Activated CD4-positive, CD25-positive, alpha-beta regulatory T cell treated with anti-CD3 and anti-CD28 coated beads, Interleukin-2, amount 50 U/mL, for 72 hours (primary cell): ENCODE measurements around the gene CCSAP.

ENCODE experiments used
- DNase-seq: peaks from one replicate; pipeline ENCODE4 v3.0.0; 2021

Gene CCSAP

GRCh38 chr1:229284887-229285286, 58.0 kb downstream of the CCSAP start:
- DNase-seq, result no peak

DNA sequence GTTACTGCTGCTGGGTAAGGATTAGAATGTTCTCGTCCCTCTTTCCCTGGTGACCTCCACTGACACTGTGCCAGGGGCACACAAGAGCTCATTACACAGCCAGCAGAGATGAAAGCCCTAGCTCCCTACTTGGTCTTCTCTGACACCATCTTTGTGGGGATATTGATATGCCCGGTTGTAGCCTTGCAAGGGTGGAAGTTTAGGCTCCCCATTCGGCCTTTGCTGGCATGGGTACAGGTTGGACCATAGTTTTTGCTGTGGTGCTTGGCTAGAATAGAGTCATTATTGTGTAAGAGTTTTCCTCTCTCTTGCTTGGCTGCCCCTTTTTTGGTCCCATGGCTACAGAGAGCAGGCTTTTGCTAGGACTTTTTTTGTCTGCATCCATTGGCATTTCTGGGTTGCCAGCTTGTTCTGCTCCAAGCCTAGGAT, 59.6 kb downstream of the CCSAP start:
- DNase-seq, result no peak

DNA sequence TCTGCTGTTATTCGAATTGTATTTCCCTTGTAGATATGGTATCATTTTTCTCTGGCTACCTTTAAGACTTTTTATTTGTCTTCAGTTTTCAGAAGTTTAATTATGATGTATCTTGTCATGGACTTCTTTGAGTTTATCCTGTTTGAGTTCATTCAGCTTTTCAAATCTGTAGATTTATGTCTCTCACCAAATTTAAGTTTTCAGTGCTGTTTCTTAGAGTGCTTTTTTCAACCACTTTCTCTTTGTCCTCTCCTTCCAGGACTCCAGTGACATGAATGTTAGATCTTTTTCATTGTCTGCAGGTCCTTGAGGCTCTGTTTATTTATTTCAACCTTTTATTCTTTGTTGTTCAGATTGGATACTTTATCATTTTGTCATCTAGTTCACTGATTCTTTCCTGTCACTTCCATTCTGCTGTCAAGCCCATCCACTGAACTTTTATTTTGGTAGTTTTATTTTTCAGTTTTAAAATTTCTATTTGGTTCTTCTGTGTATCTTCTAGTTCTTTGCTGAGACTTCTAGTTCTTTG, 60.5 kb downstream of the CCSAP start:
- no peak for DNase-seq

GRCh38 chr1:229281339-229281926, 61.4 kb downstream of the CCSAP start:
- no peak for DNase-seq

DNA sequence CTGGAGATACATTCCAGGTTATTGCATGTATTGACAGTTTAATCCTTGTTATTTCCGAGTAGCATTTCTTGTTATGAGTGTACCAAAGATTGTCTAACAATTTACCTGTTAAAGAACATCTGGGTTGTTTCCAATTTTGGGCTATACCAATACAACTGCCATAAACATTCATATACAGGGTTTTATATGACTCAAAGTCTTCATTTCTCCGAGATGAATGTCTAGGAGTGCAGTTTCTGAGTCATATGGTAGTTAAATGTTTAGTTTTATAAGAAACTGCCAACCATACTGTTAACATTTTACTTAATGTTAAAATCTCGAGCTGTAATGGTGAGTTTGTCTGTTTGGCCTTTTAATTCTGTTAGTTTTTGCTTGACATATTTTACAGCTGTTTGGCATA, 61.9 kb downstream of the CCSAP start:
- DNase-seq, result no peak

- no peak for DNase-seq
These were observed 62.6 kb downstream of the CCSAP start for GRCh38 chr1:229280037-229280828.

DNA sequence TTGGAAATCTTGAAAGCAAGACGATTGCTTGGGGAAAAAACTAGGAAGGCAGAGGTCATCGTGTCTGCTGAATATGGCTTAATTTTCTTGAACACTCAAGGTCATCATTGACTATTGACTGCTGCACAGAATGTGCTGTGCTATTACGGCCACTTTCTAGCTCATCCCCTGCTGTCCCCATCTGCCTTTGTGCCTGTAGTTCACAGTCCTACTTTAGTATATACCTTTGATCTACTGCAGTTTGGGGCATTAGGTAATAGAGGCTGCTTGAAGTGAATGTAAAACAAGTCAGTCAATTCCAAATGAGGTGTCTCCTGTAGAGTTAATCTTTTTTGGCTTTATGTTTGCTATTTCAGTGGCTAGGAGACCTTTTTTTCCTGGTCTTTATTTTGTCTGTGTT, 63.6 kb downstream of the CCSAP start:
- DNase-seq, result no peak

DNA sequence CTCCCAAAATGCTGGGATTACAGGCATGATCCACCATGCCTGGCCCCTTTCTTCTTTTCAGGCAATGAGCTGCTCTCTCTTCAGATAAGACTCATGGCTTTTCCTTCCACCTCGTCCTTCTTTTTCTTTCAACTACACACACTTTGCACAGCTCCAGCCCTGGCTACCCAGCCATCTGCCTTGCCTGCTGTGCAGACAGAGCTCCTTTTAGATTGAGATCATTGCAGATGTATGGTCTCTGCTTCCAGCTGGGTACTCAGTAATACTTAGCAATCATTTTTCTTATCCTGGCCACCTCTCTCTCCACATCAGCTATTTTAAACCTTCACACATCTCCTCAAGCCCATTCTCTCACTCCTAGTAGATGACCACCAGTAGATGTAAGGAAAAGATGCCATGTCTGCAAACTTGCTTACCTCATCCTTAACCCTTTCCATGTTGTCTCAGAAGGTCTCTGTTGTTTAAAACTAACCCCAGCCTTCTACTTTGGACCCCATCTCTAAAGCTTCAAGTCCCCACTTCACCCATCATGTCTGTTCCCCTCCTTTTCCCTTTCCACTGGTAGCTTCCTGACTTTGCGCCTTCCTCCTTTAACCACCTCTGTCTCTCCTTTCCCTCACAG, 64.6 kb downstream of the CCSAP start:
- no peak for DNase-seq

GRCh38 chr1:229275005-229275404, 67.8 kb downstream of the CCSAP start:
- no peak for DNase-seq

GRCh38 chr1:229273507-229274232, 69.2 kb downstream of the CCSAP start:
- no peak for DNase-seq

- DNase-seq, result no peak
These were observed 70.4 kb downstream of the CCSAP start for GRCh38 chr1:229272164-229273158.

DNA sequence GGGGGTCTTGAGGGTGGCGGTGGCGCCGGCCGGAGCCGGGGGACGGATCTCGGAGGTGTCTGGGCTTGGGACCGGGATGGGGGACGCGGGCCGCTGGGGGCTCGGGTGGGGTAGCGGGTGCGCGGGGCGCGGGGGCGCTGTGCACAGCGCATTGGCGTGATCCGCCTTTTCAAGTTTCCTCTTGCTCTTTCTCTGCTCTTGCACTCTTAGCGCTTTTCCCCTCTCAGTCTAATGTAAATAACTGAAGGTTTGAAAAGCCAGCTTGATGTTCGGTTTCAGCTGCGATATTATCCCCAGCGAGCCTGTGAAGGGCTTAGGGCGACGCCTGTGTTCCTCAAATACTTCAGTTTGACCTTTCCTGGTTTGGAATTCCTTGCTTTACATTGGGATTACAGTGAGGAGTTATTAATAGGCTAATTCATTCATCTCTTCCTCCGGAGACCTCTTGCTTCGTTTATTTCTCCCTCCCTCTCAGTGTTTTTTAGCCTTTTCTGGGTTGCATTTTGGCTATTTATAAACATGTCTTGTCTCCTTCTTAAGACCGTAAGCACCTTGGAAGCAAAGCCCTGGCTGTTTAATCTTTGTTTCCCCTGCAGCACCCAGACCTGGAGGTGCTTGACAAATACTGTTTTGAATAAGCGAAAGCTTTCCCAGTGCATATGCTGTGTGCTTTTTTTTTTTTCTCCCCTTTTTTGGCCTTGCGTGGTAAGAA, 71.2 kb downstream of the CCSAP start:
- no peak for DNase-seq
